GM23338 (cell line): ENCODE data around the gene CD177.

ENCODE experiments used
- CREB1 ChIP-seq: fragments of 250-450 bp; sonication (Bioruptor Pico); IDR thresholded peaks from 2 replicates; pipeline ENCODE4 v1.5.0; 2020; ENCODE audit warnings: low read depth, mild to moderate bottlenecking, moderate library complexity
- EZH2 ChIP-seq: fragments of 200-600 bp; sonication (generic); IDR thresholded peaks from one replicate; pipeline ENCODE4 v1.8.0; 2017; ENCODE audit warnings: antibody characterized with exemption, mild to moderate bottlenecking, low read depth; ENCODE audit not compliant: unreplicated experiment
- EZH2phosphoT487 ChIP-seq: fragments of 200-600 bp; sonication (generic); IDR thresholded peaks from one replicate; pipeline ENCODE4 v1.8.1; 2018; ENCODE audit warnings: antibody characterized with exemption; ENCODE audit not compliant: unreplicated experiment
- JUNB ChIP-seq: IDR thresholded peaks from one replicate; pipeline ENCODE4 v1.6.1; 2016; ENCODE audit warnings: antibody characterized with exemption; ENCODE audit not compliant: unreplicated experiment
- NANOG ChIP-seq: IDR thresholded peaks from 2 replicates; pipeline ENCODE4 v1.6.1; 2016; ENCODE audit warnings: antibody characterized with exemption, borderline replicate concordance
- POLR2AphosphoS5 ChIP-seq: IDR thresholded peaks from 2 replicates; pipeline ENCODE4 v1.6.1; 2016; ENCODE audit warnings: antibody characterized with exemption, low read depth
- STAT1 ChIP-seq: IDR thresholded peaks from one replicate; pipeline ENCODE4 v1.6.1; 2016; ENCODE audit warnings: antibody characterized with exemption; ENCODE audit not compliant: unreplicated experiment
- ZNF114 ChIP-seq: fragments of 250-450 bp; sonication (Bioruptor Pico); IDR thresholded peaks from 2 replicates; pipeline ENCODE4 v1.5.0; 2020; ENCODE audit warnings: mild to moderate bottlenecking, moderate library complexity
- ZNF331 ChIP-seq: fragments of 250-450 bp; sonication (Bioruptor Pico); IDR thresholded peaks from 2 replicates; pipeline ENCODE4 v1.5.0; 2020; ENCODE audit warnings: low read depth, mild to moderate bottlenecking, moderate library complexity
- TF ChIP-seq, protein P1 (sequence below), 2 experiments: fragments of 200-600 bp in 1 of 2; sonication (generic) in 1 of 2; conservative IDR thresholded peaks; 2 replicates each; pipeline versions ENCODE4 v1.5.1 to v1.6.1; 2016 to 2017; ENCODE audit warnings: antibody characterized with exemption in 2 of 2, low read depth in 2 of 2, mild to moderate bottlenecking in 2 of 2, moderate library complexity in 1 of 2
- TF ChIP-seq, protein P2 (sequence below): IDR thresholded peaks from one replicate; pipeline ENCODE4 v1.6.1; 2018; ENCODE audit warnings: antibody characterized with exemption; ENCODE audit not compliant: unreplicated experiment
- TF ChIP-seq, protein P3 (sequence below): IDR thresholded peaks from 2 replicates; pipeline ENCODE4 v1.6.1; 2016; ENCODE audit warnings: antibody characterized with exemption
- TF ChIP-seq, protein P4 (sequence below): fragments of 250-450 bp; sonication (Bioruptor Pico); IDR thresholded peaks from 2 replicates; pipeline ENCODE4 v1.5.0; 2020; ENCODE audit warnings: mild to moderate bottlenecking, moderate library complexity

DNA sequence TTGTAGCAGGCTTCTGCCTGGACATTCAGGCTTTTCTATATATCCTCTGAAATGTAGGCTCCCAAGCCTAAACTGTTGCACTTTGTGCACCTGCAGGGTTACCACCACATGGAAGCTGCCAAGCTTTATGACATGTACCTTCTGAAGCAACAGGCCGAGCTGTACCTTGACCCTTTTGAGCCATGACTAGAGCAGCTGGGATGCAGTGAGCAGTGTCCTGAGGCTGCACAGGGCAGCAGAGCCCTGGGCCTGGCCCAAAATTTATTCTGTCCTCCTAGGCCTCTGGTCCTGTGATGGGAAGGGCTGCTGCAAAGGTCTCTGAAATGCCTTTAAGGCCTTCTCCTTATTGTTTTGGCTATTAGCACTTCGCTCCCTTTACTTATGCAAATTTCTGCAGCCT is 23.5 kb upstream of the CD177 start:
- TF ChIP-seq, protein P1, sequence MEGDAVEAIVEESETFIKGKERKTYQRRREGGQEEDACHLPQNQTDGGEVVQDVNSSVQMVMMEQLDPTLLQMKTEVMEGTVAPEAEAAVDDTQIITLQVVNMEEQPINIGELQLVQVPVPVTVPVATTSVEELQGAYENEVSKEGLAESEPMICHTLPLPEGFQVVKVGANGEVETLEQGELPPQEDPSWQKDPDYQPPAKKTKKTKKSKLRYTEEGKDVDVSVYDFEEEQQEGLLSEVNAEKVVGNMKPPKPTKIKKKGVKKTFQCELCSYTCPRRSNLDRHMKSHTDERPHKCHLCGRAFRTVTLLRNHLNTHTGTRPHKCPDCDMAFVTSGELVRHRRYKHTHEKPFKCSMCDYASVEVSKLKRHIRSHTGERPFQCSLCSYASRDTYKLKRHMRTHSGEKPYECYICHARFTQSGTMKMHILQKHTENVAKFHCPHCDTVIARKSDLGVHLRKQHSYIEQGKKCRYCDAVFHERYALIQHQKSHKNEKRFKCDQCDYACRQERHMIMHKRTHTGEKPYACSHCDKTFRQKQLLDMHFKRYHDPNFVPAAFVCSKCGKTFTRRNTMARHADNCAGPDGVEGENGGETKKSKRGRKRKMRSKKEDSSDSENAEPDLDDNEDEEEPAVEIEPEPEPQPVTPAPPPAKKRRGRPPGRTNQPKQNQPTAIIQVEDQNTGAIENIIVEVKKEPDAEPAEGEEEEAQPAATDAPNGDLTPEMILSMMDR (conservative IDR thresholded peaks at IDR 0.05; ENCODE audit: low read depth in 2 of 2): no peak
- TF ChIP-seq EZH2phosphoT487: no peak
- TF ChIP-seq POLR2AphosphoS5: no peak
- TF ChIP-seq, protein P2, sequence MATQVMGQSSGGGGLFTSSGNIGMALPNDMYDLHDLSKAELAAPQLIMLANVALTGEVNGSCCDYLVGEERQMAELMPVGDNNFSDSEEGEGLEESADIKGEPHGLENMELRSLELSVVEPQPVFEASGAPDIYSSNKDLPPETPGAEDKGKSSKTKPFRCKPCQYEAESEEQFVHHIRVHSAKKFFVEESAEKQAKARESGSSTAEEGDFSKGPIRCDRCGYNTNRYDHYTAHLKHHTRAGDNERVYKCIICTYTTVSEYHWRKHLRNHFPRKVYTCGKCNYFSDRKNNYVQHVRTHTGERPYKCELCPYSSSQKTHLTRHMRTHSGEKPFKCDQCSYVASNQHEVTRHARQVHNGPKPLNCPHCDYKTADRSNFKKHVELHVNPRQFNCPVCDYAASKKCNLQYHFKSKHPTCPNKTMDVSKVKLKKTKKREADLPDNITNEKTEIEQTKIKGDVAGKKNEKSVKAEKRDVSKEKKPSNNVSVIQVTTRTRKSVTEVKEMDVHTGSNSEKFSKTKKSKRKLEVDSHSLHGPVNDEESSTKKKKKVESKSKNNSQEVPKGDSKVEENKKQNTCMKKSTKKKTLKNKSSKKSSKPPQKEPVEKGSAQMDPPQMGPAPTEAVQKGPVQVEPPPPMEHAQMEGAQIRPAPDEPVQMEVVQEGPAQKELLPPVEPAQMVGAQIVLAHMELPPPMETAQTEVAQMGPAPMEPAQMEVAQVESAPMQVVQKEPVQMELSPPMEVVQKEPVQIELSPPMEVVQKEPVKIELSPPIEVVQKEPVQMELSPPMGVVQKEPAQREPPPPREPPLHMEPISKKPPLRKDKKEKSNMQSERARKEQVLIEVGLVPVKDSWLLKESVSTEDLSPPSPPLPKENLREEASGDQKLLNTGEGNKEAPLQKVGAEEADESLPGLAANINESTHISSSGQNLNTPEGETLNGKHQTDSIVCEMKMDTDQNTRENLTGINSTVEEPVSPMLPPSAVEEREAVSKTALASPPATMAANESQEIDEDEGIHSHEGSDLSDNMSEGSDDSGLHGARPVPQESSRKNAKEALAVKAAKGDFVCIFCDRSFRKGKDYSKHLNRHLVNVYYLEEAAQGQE: no peak
- TF ChIP-seq EZH2: no peak
- no peak for TF ChIP-seq NANOG
- no peak for TF ChIP-seq ZNF114 (CRISPR knock-in tag)
- no peak for TF ChIP-seq JUNB
- TF ChIP-seq STAT1: no peak
- TF ChIP-seq CREB1: no peak
- no peak for TF ChIP-seq ZNF331 (CRISPR knock-in tag)
- TF ChIP-seq, protein P3, sequence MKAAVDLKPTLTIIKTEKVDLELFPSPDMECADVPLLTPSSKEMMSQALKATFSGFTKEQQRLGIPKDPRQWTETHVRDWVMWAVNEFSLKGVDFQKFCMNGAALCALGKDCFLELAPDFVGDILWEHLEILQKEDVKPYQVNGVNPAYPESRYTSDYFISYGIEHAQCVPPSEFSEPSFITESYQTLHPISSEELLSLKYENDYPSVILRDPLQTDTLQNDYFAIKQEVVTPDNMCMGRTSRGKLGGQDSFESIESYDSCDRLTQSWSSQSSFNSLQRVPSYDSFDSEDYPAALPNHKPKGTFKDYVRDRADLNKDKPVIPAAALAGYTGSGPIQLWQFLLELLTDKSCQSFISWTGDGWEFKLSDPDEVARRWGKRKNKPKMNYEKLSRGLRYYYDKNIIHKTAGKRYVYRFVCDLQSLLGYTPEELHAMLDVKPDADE: no peak
- TF ChIP-seq, protein P4, sequence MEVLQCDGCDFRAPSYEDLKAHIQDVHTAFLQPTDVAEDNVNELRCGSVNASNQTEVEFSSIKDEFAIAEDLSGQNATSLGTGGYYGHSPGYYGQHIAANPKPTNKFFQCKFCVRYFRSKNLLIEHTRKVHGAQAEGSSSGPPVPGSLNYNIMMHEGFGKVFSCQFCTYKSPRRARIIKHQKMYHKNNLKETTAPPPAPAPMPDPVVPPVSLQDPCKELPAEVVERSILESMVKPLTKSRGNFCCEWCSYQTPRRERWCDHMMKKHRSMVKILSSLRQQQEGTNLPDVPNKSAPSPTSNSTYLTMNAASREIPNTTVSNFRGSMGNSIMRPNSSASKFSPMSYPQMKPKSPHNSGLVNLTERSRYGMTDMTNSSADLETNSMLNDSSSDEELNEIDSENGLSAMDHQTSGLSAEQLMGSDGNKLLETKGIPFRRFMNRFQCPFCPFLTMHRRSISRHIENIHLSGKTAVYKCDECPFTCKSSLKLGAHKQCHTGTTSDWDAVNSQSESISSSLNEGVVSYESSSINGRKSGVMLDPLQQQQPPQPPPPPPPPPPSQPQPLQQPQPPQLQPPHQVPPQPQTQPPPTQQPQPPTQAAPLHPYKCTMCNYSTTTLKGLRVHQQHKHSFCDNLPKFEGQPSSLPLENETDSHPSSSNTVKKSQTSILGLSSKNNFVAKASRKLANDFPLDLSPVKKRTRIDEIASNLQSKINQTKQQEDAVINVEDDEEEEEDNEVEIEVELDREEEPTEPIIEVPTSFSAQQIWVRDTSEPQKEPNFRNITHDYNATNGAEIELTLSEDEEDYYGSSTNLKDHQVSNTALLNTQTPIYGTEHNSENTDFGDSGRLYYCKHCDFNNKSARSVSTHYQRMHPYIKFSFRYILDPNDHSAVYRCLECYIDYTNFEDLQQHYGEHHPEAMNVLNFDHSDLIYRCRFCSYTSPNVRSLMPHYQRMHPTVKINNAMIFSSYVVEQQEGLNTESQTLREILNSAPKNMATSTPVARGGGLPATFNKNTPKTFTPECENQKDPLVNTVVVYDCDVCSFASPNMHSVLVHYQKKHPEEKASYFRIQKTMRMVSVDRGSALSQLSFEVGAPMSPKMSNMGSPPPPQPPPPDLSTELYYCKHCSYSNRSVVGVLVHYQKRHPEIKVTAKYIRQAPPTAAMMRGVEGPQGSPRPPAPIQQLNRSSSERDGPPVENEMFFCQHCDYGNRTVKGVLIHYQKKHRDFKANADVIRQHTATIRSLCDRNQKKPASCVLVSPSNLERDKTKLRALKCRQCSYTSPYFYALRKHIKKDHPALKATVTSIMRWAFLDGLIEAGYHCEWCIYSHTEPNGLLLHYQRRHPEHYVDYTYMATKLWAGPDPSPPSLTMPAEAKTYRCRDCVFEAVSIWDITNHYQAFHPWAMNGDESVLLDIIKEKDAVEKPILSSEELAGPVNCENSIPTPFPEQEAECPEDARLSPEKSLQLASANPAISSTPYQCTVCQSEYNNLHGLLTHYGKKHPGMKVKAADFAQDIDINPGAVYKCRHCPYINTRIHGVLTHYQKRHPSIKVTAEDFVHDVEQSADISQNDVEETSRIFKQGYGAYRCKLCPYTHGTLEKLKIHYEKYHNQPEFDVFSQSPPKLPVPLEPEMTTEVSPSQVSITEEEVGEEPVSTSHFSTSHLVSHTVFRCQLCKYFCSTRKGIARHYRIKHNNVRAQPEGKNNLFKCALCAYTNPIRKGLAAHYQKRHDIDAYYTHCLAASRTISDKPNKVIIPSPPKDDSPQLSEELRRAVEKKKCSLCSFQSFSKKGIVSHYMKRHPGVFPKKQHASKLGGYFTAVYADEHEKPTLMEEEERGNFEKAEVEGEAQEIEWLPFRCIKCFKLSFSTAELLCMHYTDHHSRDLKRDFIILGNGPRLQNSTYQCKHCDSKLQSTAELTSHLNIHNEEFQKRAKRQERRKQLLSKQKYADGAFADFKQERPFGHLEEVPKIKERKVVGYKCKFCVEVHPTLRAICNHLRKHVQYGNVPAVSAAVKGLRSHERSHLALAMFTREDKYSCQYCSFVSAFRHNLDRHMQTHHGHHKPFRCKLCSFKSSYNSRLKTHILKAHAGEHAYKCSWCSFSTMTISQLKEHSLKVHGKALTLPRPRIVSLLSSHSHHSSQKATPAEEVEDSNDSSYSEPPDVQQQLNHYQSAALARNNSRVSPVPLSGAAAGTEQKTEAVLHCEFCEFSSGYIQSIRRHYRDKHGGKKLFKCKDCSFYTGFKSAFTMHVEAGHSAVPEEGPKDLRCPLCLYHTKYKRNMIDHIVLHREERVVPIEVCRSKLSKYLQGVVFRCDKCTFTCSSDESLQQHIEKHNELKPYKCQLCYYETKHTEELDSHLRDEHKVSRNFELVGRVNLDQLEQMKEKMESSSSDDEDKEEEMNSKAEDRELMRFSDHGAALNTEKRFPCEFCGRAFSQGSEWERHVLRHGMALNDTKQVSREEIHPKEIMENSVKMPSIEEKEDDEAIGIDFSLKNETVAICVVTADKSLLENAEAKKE (CRISPR knock-in tag): no peak
